ENCODE results near the gene TMEM253.

DNA sequence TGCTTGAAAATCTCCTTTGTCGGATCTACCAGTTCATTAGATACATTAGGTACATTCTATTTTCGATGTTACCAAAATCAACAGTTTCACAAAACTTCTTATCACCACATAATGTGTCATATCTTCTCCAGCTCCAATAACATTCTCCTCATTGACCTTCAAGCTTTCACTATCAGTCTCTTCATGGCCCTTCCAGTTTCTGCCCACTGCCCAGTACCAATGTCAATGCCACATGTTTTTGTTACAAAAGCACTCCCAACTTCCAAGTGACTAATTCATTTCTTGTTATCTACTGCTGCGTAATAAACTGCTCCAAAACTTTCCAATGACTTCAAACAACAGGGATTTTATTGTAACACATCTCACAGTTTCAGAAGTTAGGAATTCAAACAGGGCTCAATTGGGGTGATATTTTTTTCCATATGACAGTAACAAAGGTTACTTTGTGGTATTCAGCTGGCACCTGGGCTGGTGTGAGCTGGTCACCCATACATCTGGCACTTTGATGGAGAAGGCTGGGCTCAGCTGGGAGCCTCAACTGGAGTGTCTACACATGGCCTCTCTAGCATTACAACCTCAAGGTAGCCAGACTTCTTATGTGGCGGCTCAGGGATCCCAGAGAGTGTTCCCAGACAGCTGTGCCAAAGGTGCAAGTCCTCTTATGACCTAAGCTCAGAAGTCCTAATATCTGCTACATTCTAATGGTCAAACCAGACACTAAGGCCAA lies 48.9 kb downstream of the TMEM253 start:
- TF ChIP-seq POLR2A (IDR thresholded peaks at IDR 0.05; ENCODE audit: low read depth, low read length) (no peak), POLR2AphosphoS5 (IDR thresholded peaks at IDR 0.05; ENCODE audit: low read depth, low read length) (no peak)
